ENCODE measurements around the gene RHBDF2. TPM values are rescaled to one million over a fixed set of nuclear protein-coding genes. Genes with fewer than 3 reads are reported as not detected.

The RHBDF2 gene
- total RNA-seq, 2 donors from 2014 or later: 11.6 to 23.9 TPM

GRCh38 chr17:76459674-76460073 lies 41.5 kb downstream of the RHBDF2 start:
- H3K36me3 ChIP-seq: no peaks in the 10 kb centered on the region
- no peak for TF ChIP-seq CTCF (IDR thresholded peaks at IDR 0.05)
- H3K4me3 ChIP-seq: no peak overlapping the region
- no peaks in the 10 kb centered on the region for H3K4me1 ChIP-seq
- intact Hi-C loops (cut with DNase I): loop anchor here (5.0 kb wide), 1 partner anchor 52 kb away; no protein-coding TSS in a partner anchor
- H3K9ac ChIP-seq (ENCODE audit: low read depth in 2 of 2, low read length in 2 of 2): no peak overlapping the region
- H3K9me3 ChIP-seq: no peaks in the 10 kb centered on the region
- no peak overlapping the region for H3K27ac ChIP-seq
- H3K27me3 ChIP-seq: no peaks in the 10 kb centered on the region
- DNase-seq: no peak

GRCh38 chr17:76458580-76459490 lies 42.4 kb downstream of the RHBDF2 start:
- H3K4me1 ChIP-seq: no peaks in the 10 kb centered on the region
- DNase-seq: peak; percentile 56
- no peak overlapping the region for H3K27ac ChIP-seq
- H3K9ac ChIP-seq (ENCODE audit: low read depth in 2 of 2, low read length in 2 of 2): no peak overlapping the region
- no peaks in the 10 kb centered on the region for H3K9me3 ChIP-seq
- intact Hi-C loops (cut with DNase I): loop anchor here (5.0 kb wide), 1 partner anchor 52 kb away; no protein-coding TSS in a partner anchor
- peak; percentile 40 for TF ChIP-seq CTCF (IDR thresholded peaks at IDR 0.05)
- H3K4me3 ChIP-seq: no peak overlapping the region
- no peaks in the 10 kb centered on the region for H3K27me3 ChIP-seq
- H3K36me3 ChIP-seq: no peaks in the 10 kb centered on the region

GRCh38 chr17:76453431-76453743 lies 47.8 kb downstream of the RHBDF2 start:
- H3K4me3 ChIP-seq: no peak overlapping the region
- H3K9me3 ChIP-seq: no peaks in the 10 kb centered on the region
- H3K27me3 ChIP-seq: no peaks in the 10 kb centered on the region
- H3K36me3 ChIP-seq: no peaks in the 10 kb centered on the region
- H3K27ac ChIP-seq: no peak overlapping the region
- H3K4me1 ChIP-seq: no peaks in the 10 kb centered on the region
- no peak for TF ChIP-seq CTCF (IDR thresholded peaks at IDR 0.05)
- intact Hi-C loops (cut with DNase I): no loop called here
- no peak overlapping the region for H3K9ac ChIP-seq (ENCODE audit: low read depth in 2 of 2, low read length in 2 of 2)
- no peak for DNase-seq

GRCh38 chr17:76452660-76453430 lies 48.4 kb downstream of the RHBDF2 start, which contains the start of gene UBE2O:
UBE2O (minus strand) TSS chr17:76453152; CDS start chr17:76453141, 11 bp downstream.
- H3K36me3 ChIP-seq: no peaks in the 10 kb centered on the region
- peak within 1 kb of the TSS; percentile 45 for H3K27ac ChIP-seq
- no peaks in the 10 kb centered on the region for H3K9me3 ChIP-seq
- intact Hi-C loops (cut with DNase I): no loop called here
- DNase-seq: peak; percentile 88
- no peaks in the 10 kb centered on the region for H3K27me3 ChIP-seq
- H3K4me1 ChIP-seq: no peaks in the 10 kb centered on the region
- peak within 1 kb of the TSS; percentile 97 for H3K4me3 ChIP-seq
- no peak for TF ChIP-seq CTCF (IDR thresholded peaks at IDR 0.05)
- peak within 1 kb of the TSS; percentile 70 to 88 for H3K9ac ChIP-seq (ENCODE audit: low read depth in 2 of 2, low read length in 2 of 2)

GRCh38 chr17:76452127-76452659 lies 49.0 kb downstream of the RHBDF2 start:
- H3K9me3 ChIP-seq: no peaks in the 10 kb centered on the region
- no peak for DNase-seq
- no peaks in the 10 kb centered on the region for H3K4me1 ChIP-seq
- H3K4me3 ChIP-seq: peak overlapping the region; percentile 97
- no peak for TF ChIP-seq CTCF (IDR thresholded peaks at IDR 0.05)
- H3K27ac ChIP-seq: no peak overlapping the region
- H3K36me3 ChIP-seq: no peaks in the 10 kb centered on the region
- H3K27me3 ChIP-seq: no peaks in the 10 kb centered on the region
- peak overlapping the region; percentile 70 to 88 for H3K9ac ChIP-seq (ENCODE audit: low read depth in 2 of 2, low read length in 2 of 2)
- intact Hi-C loops (cut with DNase I): no loop called here
